ENCODE measurements around the gene REXO1.
A peak's percentile ranks its signal among the peaks of the same experiment; 100 is the strongest.

Gene REXO1

DNA sequence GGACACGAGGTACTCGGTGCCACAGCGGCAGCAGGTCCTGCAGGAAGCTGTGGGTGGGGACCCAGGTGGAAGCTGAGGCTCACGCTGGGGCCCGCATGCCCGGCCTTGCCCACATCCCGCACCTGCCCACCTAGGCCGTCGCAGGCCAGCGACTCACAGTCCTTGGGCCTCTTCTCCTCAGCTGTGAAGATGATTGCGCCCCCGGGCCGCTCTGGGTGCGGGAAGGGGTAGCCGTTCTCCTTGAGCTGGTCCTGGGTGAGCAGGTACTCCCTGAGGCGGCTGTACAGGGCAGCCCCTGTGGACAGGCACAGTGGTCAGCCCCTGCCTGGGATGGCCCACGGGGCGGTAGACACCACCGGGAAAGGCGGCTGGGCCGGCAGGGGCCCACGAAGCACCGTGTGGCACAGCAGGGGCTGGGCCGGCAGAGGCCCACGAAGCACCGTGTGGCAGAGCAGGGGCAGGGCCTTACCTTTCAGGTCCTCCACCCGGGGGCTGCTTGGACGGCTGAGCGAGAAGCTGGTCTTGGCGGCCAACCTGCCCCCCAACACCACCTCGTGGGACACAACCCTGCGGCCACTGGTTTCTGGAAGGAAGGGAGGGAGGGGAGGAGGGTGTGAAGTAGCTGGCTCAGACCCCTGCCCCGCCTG lies 29.6 kb downstream of the REXO1 start:
- no peak for FAIRE-seq

DNA sequence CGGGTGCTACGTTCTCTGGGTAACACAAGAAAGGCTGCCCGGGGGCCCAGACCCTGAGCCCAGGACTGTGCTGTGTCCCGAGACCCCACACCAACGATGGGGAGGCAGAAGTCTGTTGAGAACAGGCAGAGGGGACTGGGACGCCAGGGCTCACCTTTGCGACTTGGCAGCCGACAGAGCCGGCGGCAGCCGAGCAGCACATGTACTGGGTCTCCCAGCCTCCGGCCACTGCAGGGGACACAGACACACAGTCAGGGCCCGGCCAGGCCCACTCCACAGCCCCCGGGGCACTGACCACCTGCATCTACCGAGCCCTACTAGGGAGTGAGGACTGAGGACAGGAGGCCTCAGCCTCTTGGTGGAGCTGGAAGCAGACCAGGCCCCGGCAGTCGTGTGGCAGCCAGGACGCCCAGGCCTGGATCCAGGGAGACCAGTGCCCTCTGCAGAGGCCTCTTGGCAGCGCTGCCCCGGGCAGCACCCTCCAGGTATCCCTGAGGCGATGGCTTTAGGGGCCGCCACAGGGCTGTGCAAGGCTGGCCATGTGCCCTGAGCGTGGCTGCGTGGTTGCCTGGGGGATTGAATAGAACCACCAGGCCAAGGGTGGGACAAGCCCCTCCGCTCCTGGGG lies 30.6 kb downstream of the REXO1 start:
- DNase-seq (ENCODE audit: extremely low spot score, insufficient read length, low read depth) (no peak), FAIRE-seq (no peak)

More for the DNA sequence above, 29.6 kb downstream of the REXO1 start:
- no peak for DNase-seq (ENCODE audit: extremely low spot score, insufficient read length, low read depth)

DNA sequence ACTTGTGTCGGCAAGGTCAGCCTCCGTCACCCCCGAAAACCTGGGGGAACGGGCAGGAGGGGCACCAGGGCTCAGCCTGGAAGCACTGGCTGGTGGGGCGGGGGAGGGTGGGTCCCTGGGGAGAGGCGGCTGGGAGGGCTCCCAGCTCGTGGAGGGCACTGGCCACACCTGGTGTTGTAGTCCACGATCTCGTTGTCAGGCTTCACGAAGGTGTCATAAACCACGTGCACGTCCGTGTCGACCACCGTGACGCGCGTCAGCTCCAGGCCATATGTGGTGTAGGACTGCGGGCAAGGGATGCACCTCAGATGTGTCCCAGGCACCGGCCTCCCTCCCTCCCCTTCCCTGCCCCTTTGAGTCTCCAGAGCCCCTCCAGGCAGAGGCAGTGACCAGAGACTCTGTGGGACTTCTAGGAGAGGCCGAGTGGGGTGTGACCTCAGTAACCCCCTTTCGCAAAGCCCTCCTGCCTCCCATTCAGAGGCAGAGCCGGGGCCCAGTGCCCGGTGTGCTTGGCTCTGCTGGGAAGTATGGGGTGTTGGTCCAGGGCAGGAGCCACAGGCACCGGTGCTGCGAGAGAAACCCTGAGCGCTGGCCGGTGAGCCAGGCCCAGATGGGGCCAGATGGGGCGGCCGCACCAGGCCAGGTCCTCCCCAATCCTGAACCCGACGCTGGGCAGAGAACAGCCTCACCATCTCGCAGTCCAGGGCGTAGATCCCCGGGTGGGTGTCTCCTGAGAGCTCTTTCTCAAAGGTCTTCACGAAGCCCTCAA lies 31.6 kb downstream of the REXO1 start:
- DNase-seq (ENCODE audit: extremely low spot score, insufficient read length, low read depth) (no peak), FAIRE-seq (no peak)

DNA sequence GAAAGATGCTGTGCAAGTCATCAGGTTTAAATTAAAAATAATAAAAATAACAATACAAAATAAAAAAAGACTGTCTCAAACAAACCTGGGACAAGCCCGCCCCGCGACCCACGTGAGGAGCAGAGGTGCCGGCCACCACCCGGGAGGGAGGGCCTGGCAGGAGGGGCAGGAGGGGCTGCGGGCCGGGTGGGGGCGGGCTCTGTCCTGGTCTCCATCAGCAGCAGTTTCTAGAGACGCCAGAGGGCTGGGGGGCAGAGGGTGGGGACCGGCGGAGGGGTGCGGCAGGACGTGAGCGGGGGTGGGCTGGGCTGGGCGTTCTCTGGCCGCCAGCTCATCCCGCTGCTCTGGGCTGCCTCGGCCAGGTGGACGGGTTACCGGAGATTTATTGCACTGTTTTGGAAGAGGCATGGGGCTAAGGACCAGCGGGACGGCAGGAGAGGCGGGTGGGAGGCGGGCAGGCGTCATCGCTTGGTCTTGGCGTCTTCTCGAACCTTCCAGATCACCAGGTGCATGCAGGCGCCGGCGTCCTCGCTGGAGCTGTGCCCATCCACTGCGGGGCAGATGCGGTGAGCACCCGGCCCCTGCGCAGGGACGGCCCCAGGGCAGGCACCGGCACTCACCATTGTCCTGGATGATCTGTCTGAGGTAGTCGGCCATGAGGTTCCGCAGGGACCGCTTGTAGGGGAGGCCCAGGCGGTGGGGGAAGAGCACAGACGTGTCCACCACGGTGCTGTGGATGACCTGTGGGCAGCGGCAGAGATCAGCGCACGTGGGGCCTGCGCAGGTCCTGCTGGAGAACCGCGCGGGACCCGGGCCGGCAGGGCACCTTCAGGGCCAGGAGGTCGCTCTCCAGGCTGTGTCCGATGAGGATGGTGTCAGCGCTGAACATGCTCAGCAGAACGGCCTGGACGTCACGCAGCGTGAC lies 32.4 kb downstream of the REXO1 start:
- no peak for DNase-seq (ENCODE audit: extremely low spot score, insufficient read length, low read depth)
- FAIRE-seq: no peak

DNA sequence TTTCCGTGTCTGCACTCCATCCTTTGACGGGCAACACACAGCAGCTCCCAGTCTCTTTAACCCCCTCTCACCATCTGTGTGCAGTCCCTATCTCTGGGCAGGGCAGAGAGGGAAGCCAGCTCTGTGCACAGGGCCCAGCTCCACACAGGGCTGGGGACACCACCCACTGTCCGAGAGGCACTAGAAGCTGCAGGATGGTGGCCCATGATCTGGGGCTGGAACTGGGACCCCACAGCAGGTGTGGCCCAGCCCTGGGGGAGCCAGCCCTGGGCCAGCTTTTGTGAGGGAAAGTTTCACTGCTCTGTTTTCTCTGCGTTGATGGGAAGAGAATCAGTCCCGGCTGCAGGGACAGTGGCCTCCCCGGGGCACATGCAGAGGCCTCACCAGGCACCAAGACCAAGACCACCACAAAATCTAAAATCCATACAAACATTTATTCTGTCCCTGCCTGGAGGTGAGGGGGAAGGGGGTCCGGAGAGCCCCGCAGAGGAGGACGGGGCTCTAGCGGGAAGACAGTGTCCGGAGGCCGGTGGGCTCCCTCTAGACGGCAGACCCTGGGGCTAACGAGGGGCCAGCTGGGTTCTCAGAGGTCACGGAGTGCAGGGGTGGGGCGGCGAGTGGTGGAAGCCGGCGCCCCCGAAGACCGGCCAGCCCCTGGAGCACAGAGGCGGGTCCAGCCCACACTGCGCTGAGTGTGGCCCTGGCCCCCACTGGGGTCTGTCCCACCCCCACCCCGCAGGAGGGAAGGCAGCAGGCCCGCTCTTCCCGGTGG lies 33.3 kb downstream of the REXO1 start:
- DNase-seq (ENCODE audit: extremely low spot score, insufficient read length, low read depth): no peak
- FAIRE-seq: no peak

DNA sequence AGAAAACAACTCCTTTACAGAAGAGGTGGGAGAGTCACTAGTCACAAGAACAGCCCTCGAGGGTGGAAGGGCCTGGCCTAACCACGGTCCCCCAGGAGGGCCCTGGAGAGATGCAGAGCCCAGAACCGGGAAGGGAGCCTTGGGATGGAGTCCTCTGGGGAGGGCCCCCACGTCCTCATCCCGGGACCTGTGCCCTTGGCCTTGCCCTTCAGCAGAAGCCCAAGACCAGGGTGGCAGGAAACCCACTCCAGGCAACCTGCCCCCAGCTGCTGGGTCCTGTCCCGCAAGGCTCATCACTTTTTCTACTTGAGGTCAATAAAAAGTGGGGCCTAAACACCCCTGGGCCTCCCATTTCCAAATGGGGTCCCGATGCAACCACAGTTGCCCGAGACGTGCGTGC lies 33.9 kb downstream of the REXO1 start:
- FAIRE-seq (no peak), DNase-seq (ENCODE audit: extremely low spot score, insufficient read length, low read depth) (no peak)

DNA sequence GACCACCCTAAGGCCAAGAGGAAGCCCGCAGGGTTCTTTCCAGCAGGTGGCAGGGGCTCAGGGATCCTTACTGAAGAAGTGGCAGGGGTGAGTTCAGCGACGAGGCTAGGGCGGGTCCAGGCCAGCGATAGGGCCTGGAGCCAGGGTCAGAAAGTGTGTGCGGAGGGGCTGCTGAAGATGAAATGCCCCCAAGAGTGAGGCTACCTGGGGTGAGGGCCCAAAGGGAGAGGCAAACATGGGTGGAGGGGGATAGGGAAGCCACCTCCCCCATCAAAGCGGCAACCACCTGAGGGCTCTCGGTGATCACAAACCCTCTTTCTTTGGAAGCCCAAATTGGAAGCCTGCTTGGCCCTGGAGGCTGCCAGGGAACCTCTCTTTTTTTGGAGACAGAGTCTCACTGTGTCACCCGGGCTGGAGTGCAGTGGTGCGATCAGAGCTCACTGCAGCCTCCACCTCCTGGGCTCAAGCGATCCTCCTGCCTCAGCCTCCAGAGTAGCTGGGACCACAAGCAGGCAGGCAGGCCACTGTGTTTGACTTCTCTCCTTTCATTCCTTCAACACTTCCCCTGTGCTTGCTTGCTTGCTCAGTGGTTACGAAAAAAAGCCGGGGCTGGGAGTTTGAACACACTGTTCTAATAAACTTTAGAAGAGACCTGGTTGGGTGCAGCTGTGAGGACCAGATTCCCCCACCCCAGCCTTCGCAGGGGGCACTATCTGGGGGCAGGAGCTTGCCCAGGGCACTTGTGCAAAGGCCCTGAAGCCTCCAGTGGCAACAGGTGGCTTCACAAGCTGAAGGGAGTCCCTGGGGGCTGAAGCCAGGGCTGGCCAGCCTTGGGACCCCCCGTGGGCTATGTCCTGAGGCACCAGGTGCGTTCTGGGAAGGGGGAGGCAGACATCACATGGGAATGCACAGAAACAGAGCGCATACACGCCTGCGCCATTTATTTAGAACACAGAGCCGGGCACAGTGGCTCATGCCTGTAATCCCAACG lies 34.8 kb downstream of the REXO1 start:
- no peak for DNase-seq (ENCODE audit: extremely low spot score, insufficient read length, low read depth)
- no peak for FAIRE-seq

DNA sequence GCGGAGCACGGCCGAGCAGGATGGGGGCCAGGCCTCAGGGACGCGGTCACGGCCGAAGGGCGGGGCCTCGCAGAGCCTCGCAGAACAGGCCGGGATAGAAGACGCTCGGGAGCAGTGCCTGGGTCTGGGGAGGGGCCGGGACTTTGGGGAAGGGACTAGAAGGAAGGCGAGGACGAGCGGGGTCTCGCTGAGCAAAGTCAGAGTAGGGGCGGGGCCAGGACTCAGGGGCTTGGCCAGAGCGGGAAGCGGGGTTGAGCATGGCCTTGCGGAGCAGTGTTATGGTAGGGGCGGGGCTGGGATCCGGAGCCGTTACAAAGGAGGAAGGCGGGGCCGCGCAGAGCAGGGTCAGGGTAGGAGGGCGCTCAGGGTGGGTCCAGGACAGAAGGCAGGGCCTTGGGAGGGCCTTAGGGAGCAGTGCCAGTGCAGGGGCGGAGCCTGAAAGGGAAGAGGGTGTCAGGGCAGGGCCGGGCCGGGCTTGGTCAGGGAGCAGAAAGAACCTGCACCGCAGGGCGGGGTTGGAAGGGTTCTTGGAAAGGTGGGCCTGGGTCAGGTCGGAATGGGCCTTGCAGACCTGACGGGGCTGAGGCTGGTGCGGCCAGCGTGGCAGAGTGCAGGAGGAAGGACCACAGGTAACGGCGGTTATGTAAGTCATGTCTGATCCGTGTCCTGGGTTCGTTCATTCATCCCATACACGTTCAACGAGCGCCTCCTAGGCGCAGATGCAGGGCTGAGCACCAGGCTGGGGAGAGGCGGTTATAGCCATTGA lies 35.7 kb downstream of the REXO1 start:
- FAIRE-seq: peak; percentile 96

DNA sequence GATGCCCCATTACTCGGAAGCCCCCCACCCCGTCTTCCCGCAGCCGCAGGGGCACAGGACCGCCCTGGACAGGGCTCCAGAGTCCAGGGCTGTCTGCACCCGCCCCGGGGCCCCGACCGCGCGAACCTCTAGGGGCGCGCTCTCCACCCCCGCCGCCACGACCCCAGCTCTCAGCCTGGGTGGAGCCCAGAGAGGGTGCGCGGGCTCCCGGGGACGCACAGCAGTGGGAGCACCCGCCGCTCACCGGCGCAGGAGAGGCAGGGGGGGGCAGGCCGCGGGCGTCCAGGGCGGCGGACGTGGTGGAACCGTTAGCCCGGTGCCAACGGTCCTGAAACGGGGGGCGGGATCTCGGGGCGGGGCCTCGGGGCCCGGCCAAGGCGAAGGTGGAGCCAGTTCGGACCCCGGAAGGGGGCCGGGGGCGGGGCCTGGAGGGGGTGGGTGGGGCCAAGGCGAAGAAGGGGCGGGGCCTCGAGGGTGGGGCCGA lies 36.3 kb downstream of the REXO1 start, which contains the start of gene ATP8B3:
TSS of gene ATP8B3 (minus strand) at position 335 of the 484 bp plus-strand sequence. CDS start 540 bp downstream, outside the sequence.
- peak; percentile 100 for DNase-seq (ENCODE audit: extremely low spot score, insufficient read length, low read depth)

More for the DNA sequence above, 35.7 kb downstream of the REXO1 start:
- peak; percentile 87 for DNase-seq (ENCODE audit: extremely low spot score, insufficient read length, low read depth)

DNA sequence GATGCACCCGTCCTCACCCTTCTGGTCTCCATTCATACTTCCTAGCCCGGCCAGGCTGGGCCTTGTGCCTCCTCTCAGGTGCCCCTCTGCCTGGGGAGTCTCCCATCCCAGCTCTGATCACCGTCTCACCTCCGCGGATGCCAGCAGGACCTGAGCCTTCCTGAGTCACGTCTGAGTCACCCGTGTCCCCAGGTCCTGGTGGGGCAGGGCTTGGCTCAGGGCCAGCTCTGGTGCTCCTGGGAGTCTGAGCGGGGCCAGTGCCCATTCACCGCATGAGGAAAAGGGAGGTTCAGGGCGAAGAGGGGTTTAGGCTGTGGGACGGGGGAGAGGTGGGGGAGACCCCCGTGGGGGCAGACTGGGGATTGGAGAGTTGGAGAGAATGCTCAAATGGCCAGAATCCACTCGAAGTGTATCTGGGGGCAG lies 36.8 kb downstream of the REXO1 start:
- FAIRE-seq (no peak), DNase-seq (ENCODE audit: extremely low spot score, insufficient read length, low read depth) (no peak)

More for the DNA sequence above, 36.3 kb downstream of the REXO1 start, which contains the start of gene ATP8B3:
- FAIRE-seq: no peak

DNA sequence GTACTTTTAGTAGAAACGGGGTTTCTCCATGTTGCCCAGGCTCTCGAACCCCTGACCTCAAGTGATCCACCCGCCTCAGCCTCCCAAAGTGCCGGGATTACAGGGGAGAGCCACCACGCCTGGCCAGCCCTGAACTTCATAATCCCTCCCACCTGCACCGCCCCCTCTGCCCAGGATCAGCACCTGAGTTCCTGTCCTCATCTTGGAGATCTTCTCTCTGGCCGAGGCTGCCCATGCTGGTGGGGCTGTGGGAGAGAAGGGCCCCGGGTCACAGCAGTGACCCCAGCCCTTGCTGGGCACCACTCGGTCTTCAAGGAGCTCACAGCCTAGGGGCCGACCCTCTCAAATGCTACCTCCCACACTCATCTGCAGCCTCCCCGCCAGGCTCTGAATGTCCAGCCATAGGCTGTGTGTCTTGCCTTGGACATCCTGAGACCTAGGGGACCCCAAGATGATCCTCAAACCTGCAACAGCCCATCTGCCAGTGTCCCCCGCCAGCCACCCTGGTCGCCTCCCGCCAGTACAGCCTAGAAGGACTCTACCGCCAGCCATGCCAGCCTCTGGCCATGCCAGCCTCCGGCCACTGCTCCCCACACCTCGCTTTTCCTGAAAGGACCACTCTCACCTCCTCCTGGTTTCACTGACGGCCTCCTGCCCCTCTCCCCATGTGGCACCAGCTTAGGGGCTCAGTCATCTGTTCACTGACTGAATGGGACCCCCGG lies 37.7 kb downstream of the REXO1 start:
- FAIRE-seq (no peak), DNase-seq (ENCODE audit: extremely low spot score, insufficient read length, low read depth) (no peak)

DNA sequence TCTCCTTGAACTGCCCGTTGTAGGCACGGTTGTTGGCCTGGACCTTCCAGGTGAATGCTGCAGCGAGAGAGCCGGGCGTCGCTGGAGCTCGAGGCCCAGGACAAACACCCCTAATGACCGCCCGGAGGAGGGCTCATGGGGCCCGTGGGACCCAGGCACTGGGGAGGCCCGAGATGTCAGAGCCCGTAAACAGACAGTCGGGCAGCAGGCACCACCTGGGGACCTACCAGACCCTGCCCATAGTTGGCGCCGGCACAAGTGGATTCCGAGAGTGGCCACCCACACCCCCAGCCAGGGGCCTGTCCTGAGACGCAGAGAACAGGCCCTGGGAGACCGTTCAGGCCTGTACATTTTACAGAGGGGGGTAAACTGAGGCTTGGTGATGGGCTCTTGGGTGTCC lies 38.6 kb downstream of the REXO1 start:
- DNase-seq (ENCODE audit: extremely low spot score, insufficient read length, low read depth): no peak
- no peak for FAIRE-seq

DNA sequence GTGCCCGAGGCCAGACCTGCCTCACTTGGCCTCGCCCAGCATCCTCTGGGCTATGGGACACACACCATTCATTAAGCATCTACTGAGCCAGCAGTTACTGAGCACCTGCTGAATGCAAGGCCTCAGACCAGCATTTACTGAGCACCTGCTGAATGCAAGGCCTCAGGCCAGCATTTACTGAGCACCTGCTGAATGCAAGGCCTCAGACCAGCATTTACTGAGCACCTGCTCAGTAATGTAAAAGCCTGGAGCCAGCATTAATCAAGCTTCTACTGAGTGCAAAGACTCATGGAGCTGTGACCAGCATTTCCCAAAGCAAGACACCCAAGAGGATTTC lies 39.9 kb downstream of the REXO1 start:
- DNase-seq (ENCODE audit: extremely low spot score, insufficient read length, low read depth) (no peak), FAIRE-seq (no peak)

DNA sequence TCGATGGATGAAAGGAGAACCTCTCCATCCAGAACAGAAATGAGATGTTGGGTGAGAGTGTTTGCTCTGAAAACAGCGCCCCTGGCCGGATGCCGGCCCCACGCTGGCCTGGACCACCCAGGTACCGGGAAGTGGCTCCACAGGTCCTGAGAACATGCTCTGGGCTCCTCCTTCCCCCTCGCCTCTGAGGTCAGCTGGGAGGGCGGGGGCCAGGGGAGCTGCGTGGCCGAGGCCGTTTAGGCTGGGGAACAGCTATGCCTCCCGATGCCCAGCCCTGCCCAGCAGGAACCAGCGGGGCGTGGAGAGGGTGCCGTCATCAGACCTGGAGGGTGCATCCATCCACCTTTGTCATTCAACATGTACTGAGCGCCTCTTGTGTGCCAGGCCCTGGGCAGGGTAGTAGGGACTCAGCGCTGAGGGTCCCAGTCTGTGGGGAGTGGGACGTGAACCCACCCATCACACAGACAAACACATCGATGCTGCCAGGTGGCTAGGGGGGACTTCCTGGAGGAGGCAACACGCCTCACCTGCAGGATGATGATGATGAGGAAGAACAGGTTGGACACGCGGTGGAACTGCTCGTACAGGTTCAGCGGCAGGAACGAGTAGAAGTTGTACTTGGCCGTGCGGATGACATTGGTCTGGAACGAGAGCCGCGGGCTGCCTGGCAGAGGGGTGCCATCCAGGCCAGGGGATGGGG lies 40.4 kb downstream of the REXO1 start:
- DNase-seq (ENCODE audit: extremely low spot score, insufficient read length, low read depth): no peak
- no peak for FAIRE-seq

DNA sequence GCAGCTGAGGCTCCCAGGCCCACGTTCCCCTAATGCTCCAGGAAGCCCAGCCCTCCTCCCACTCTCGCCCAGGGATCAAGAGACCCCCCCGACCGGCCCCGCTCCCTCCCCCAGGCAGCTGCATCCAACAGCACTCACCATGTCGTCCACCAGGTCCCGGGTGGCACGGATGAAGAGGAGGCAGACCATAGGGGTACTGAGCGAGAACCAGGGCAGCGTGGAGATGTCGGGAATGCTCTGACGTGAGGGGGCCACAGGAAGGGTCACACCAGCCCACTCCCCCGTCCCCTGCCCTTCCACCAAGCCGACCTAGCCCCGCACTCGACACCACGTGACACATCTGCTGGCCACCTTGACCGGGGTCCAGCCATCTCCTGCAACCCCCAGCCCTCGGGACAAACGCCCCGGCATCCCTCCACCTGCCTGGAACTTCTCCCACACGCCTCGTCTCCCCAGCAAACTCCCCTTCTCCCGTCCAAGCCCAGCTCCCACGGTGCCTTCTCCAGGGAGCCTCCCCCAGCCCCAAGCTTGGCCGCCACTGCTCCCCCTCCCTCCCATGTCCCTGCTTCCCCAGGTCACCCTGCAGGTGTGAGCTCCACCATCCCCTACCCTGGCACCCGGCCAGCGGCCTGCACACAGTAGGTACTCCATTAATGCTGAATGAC lies 41.1 kb downstream of the REXO1 start:
- no peak for FAIRE-seq
- no peak for DNase-seq (ENCODE audit: extremely low spot score, insufficient read length, low read depth)
